HG02642 (cell line): Measurements from ENCODE around the gene KRTAP11-1.

Experiments
- ATAC-seq: cut with Tn5 transposase; IDR thresholded peaks from one replicate; pipeline ENCODE4 v1.9.1; 2021; ENCODE audit warnings: mild to moderate bottlenecking; ENCODE audit not compliant: unreplicated experiment, poor library complexity

Gene KRTAP11-1

DNA sequence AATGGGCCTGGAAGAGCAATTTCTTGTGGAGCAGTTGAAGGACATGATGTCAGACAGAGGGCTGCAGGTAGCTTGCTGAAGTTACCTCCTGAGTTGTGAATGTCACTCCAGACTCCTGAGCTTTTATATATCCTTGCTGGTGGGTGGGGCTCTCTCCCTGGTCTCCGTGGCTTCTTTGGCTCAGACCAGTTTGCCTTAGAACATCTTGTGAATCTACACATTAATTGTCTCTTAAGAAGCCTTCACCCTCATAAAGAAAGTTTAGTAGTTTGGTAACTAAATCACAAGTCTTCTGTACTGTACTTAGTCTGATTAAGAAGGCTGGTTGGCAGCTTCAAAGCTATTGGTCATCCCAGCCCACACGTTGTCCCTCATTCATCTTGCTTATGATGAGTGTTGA lies at the start of gene KRTAP11-1:
Gene KRTAP11-1 (minus strand): TSS at position 101 of the 400 bp plus-strand sequence. CDS start 56 bp downstream, at position 45.
- no peak for ATAC-seq

- no peak for ATAC-seq
Measured at GRCh38 chr21:30924146-30924700, 42.8 kb upstream of the KRTAP11-1 start.

DNA sequence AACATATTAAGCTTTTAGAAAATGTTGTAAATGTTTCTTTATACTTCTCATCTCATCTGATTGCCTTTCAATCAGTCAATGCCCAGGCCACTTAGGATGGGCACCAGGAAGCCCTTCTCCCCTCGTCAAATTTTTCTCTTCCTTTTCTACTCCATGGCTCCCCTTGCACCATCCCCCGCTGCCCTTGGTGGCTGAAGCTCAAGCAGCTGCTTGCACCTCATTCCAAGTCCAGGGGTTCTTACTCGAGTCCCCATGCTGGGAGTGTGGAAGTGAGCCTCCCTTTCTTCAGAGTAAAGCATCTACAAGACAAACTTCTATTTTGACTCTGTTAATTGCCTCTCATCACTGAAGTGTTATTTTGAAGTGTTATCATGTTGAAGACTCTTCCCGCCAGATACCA lies 39.7 kb upstream of the KRTAP11-1 start:
- ATAC-seq, result no peak

DNA sequence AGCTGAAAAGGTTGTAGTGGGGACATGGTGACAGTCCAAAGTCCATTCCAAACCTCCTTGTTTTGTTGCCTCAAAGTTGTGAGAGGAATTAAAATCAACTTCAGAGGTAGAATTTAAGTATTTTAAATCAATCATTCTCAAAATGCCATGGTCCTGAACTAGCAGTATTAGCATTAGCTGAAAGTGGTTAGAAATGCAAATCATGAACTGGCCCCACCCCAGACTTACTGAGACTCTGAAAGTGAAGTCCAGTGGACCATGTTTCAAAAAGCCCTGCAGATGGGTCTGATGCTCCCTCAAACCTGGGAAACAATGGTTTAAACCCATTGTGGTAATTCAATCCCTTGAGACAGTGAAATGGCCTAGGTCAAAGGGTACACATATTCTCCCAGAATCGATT lies 36.2 kb upstream of the KRTAP11-1 start:
- no peak for ATAC-seq

GRCh38 chr21:30900881-30901280 lies 19.5 kb upstream of the KRTAP11-1 start:
- ATAC-seq, result no peak

DNA sequence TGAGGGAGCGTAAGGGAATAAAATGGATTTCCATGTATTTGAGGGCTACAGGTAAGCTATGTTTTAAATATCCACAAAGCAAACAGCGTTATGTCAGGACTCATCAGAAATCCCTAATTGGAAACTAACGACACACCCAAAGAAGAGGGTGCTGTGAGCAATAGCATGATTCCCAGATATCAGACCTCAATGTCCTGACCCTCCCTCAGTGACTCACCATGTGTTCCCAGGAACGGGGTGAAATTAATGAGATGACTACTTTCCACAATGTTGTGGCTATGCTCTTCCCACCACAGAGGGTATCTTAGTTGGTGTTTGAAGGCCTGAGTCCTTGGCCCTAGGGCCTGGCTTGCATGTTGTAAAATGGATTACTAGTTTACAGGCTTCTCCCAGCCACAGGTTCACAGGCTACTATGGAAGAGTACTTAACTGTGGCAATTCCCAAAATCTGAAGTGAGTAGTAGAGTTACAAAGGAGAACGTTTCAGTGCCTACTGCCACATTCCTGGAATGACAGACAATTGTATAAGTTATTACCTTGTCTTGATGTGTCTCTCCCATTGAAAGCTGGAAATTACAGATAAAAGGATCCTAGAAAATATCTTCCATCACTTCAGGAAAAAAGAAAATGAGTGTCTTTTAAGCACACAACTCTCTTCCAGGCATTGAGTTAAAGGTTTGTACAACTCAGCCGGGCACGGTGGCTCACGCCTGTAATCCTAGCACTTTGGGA lies 1.7 kb upstream of the KRTAP11-1 start:
- ATAC-seq, result no peak

GRCh38 chr21:30880914-30881313 lies 466 bp downstream of the KRTAP11-1 start:
- no peak for ATAC-seq

DNA sequence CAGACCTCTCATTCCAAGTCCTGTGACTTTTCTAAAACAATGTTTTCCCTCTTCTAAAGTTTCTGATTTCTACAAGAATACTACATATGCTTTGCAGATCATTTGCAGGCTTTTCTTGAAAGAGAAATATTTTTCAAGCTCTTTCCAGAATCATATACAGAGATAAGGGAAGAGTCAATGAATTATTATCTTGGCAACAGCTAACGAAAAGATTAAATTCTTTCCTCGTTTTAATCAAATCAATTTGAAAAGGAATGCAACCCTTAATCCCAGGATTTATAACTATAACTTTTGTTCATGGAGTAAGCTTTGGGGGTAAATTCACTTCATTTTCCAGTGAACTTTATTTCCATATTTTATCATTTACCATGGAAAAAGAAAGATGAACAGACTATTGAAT lies 6.9 kb downstream of the KRTAP11-1 start:
- ATAC-seq, result no peak

- no peak for ATAC-seq
Measured at GRCh38 chr21:30847627-30848500, 33.5 kb downstream of the KRTAP11-1 start.

DNA sequence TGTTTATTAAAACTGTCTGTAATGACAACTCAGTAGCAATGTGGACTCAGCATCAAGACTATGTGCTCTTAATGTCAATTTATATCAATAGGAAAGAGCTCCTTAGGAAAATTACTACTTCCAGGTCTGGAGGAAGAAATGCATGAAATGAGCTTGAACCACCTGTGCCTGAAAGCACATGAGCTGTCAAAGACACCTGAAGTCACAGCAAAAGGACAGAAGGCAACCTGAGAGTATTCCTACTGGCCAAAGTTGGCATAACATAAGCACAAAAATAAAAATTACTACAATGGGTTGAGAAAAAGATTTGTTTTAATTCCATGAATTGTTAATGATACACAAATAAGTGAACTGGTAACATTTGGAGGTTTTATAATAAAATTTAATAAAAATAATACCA lies 38.4 kb downstream of the KRTAP11-1 start:
- no peak for ATAC-seq

- peak; percentile 47 for ATAC-seq
Measured at GRCh38 chr21:30839304-30839703, 42.1 kb downstream of the KRTAP11-1 start.

DNA sequence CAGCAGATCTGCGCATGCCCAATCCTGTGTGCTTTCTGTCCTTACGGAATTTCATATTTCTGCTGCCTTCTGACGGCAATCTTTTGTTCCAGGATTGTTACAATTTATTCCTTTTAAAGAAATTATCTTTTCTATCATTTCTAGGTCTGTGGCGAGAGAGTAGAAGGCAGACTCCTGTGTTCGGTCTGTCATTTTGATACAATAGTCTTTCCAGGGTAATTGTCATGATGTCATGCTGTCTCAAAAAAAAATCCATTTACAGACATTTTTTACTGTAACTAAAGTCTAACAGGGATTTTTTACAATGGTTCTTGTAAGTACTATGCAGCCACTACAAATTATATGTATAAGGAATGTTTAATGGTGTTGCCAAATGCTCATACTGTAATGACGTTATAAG lies 42.8 kb downstream of the KRTAP11-1 start:
- ATAC-seq, result no peak

- ATAC-seq, result peak; percentile 47
Measured at GRCh38 chr21:30831194-30831765, 50.1 kb downstream of the KRTAP11-1 start.
